GM21360 (cell line): ENCODE data around the gene EIF3K.
A peak's percentile ranks its signal among the peaks of the same experiment; 100 is the strongest.
"Not testable (repeated sequence)": the region's sequence is repeated elsewhere in the genome, so short reads cannot be mapped to it uniquely, and the experiment has no call there.

Experiments
- ATAC-seq: cut with Tn5 transposase; IDR thresholded peaks from one replicate; pipeline ENCODE4 v1.9.1; 2021; ENCODE audit warnings: mild to moderate bottlenecking, moderate library complexity; ENCODE audit not compliant: unreplicated experiment

Gene EIF3K, protein sequence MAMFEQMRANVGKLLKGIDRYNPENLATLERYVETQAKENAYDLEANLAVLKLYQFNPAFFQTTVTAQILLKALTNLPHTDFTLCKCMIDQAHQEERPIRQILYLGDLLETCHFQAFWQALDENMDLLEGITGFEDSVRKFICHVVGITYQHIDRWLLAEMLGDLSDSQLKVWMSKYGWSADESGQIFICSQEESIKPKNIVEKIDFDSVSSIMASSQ

DNA sequence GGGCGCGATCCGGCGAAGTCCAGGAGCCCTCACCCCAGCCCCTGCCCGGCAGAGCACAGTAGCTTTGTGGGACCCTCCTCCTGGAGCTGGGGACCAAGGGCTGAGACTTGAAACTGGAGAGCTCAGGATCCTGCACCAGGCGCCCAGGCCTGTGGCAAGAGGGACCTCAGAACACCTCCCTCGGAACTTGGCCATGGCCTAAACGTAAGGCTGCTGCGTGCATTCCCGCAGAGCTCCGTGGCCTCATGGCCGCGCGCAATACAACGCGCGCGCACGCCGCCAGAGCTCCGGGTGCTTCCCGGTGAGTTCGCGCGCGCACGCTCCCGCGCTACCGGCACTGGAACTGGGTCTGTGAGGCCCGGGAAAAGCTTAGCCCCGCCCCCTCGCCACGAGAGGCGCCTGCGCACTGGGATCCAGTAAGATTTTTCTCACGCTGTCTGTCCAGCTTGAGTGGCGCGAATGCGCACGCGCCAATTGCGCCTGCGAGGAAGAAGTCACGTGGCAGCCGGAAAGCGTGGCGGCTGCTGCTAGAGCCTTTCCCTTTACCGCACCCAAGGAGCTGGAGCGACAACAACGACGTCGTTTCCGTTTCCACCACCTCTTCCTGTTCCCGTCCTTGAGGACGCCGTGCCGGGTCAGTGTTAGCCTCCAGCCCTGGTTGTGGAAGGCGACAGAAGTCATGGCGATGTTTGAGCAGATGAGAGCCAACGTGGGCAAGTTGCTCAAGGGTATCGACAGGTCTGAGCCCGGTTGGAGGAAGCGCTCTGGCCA is at the start of gene EIF3K:
EIF3K (plus strand) TSS at position 599 of the 771 bp plus-strand sequence; CDS start at position 680, 81 bp downstream.
- ATAC-seq: peak; percentile 47

DNA sequence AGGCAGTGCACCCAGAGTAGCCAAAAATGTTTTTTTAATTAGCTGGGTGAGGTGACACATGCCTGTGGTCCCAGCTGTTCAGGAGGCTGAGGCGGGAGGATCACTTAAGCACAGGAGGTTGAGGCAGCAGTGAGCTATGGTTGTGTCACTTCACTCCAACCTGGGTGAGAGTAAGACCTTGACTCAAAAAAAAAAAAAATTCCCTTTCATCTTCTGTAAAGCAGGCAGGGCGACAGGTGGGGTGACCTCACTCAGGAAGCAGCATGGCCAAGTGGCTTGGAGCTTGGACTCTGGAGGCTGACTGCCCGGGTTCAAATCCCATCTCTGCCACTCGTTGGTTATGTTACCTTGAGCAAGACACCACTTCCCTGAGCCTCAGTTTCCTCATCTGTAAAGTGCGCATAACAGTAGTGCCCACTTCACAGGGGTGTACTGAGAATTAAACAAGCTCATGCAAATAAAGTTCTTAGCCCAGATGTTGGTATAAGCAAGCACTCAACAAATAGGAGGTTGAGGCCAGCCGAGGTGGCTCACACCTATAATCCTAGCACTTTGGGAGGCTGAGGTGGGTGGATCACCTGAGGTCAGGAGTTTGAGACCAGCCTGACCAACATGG is 49.5 kb upstream of the EIF3K start:
- ATAC-seq: no peak

DNA sequence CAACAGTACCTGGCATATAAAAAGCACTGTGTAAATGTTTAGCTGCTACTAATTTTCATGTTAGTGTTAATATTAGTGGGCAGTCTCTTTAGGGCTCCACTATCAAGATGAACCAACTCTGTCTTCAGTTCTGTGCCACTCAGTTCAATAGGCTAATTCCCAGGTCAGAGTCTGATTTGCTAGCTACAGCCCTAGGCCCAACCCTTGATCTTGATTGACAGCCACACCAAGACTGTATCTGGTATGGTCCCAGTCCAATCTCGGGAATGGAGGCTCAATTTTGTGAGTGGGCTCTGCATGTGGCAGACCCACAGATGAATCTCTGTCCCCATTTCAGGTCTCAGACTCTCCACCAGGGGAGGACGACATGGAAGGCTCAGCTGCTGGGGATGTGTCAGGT is 47.3 kb upstream of the EIF3K start:
- ATAC-seq: no peak

DNA sequence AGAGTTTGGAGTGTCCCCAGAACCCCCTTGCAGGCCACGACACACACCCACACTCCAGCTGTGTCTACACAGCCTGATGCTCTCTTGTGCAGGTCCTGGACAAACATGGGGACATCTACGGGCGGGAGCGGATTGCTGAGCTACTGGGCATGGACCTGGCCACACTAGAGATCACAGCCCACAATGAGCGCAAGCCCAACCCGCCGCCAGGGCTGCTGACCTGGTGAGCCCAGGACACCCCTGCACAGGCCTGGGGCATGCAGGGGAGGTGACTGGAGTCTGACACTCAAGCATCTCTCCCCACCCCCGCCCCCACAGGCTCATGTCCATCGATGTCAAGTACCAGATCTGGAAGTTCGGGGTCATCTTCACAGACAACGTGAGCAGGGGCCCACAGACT is 41.2 kb upstream of the EIF3K start:
- ATAC-seq: no peak

DNA sequence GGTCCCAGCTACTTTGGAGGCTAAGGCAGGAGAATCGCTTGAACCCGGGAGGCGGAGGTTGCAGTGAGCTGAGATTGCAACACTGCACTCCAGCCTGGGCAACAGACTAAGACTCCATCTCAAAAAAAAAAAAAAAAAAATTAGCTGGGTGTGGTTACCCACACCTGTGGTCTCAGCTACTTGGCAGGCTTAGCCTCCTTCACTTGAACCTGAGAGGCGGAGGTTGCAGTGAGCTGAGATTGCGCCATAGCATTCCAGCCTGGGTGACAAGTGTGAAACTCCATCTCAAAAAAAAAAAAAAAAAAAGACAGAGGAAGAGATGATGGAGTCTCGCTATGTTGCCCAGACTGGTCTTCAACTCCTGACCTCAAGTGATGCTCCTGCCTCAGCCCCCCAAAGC is 39.7 kb upstream of the EIF3K start:
- not testable (repeated sequence) for ATAC-seq

DNA sequence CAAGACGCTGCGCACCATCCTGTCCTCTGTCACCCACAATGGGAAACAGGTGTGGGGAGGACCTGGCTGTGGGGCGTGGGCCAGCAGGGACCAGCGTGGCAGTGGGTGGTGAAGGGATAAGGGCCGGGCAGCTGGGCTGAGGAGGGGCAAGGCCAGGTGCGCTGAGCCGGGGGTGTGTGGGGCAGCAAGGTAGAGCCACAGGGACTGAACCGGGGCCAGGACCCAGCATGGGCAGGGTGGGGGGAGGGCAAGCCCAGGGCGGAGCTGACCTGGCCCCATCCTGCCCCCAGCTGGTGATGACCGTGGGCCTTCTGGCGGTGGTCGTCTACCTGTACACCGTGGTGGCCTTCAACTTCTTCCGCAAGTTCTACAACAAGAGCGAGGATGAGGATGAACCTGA is 38.9 kb upstream of the EIF3K start:
- ATAC-seq: no peak

DNA sequence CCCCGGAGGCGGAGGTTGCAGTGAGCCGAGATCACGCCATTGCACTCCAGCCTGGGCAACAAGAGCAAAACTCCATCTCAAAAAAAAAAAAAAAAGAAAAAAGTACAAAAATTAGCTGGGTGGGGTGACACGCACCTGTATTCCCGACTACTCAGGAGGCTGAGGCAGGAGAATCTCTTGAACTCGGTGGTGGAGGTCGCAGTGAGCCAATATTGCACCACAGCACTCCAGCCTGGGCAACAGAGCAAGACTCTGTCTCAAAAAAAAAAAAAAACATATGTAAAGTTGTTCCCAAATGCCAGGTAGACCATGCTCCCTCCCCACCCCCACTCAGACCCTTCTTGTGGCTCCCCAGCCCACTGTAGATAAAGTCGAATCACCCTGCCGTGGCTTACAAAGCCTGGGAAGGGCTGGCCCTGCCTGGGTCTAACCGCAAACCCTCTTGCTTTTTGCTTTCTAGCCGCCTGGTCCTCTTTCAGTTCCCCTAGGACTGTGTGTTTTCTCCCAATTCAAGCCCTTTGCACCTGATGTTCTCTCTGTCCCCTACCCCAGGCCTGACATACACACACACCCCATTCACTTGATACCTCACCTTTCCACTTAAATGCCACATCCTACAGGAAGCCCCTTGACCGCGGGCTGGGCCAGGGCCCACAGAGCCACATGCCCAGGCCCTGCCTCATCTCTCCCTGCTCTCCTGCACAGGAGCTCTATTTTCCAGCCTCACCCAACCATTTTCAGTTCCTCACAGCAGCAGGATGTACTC is 35.6 kb upstream of the EIF3K start:
- ATAC-seq: no peak

DNA sequence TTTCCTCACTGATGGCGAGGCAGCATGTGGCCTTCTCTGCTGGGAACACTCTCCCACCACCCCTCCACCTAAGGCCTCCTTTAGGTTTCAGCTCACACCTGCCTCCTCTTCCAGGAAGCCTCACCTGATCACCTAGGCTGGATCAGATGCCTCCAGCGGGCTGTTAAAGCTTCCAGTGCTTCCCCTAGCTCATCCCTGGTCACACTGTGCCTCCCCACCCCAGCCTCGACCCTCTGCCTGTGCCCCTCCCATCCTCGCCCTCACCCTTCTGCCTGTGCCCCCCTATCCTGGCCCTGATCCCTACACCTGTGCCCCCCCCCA is 35.0 kb upstream of the EIF3K start:
- ATAC-seq: no peak

DNA sequence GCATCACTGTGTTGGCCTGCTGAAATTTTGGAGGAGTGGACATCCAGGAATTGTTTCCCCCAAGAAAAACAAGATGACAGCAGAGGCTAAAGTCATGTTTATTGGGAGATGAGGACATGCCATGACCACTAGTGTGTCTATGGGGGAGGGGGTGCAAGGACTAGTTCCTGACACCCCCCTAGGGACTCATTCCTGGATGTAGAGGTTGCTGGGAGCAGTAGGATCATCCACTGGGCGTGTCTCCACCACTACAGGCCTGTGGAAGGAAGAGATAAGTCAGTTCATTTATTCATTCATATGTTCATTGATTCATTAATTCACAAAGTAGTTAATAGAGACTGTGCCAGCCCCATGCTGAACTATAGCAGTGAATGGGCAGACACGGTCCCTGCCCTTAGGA is 31.4 kb upstream of the EIF3K start:
- ATAC-seq: no peak

DNA sequence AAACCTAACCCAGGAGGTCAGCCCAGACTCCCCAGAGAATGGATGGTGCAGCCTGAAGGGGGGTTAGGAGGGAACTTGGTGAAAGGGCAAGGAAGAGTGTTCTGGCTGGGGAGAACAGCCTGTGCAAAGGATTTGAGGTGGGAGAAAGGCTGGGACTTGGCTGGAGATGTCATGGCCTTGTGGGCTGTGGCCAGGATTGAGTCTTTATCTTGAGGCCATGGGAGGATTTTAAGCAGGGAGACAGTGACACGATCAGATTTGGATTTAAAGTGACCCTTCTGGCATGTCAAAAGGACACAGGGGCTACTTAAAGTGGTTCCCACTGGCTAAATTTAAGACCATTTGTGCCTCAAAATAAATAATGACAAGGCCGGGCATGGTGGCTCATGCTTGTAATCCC is 30.9 kb upstream of the EIF3K start:
- no peak for ATAC-seq

DNA sequence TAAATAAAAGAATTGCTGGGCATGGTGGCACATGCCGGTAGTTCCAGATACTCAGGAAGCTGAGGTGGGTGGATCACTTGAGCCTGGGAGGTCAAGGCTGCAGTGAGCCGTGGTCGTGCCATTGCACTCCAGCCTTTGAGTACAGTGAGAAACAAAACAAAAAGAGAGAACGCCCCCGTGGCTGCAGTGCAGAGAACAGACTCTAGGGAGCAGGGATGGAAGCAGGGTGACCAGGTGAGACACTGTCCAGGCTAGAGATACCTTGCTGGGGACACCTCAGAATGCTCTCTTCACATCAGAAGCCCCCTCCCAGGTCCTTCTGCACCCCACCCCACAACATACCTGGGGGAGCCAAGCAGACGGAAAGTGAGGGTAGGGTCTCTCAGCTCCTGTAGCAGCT is 26.0 kb upstream of the EIF3K start:
- no peak for ATAC-seq

DNA sequence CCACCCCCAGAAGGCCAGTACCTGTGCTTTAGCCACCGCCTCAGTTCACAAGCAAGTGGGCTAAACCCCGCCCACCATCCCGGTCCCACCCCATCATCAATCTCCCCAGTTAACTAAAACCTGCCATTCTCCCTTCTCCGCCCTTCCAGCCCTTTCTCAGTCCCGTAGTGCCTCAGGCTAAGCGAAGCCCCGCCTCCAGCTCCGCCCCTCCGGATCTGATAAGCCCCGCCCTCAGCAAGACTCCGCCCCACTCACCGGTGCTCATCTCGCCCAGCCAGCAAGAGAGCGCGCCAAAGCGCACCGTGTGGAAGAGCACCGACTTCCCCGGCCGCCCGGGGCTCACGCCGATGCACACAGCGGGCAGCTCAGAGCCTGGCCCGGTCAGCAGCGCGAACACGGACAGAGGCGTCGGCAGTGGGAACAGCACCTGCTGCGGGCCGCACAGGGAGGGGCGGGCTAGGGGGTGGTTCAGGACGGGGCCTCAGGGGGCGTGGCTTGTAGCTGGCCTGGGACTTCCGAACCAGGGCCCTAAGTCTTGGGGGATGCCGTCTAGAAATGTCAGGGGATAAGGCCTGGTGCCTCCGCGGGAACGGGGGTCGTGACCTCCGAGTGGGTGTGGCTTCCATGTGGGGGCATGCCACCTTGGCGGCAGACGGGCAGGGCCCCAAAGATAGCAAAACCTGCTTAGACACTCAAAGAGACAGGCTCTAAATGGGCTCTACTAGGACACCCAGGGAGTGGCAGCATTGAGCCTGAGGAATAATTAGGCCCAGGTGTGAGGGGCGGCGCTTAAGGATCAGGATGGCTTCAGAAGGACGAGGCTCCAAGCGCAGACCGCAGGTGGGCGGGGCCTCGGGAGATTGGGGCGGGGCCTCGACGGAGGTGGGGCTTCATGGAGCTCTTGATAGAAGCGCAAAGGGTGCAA is 22.7 kb upstream of the EIF3K start:
- ATAC-seq: no peak

DNA sequence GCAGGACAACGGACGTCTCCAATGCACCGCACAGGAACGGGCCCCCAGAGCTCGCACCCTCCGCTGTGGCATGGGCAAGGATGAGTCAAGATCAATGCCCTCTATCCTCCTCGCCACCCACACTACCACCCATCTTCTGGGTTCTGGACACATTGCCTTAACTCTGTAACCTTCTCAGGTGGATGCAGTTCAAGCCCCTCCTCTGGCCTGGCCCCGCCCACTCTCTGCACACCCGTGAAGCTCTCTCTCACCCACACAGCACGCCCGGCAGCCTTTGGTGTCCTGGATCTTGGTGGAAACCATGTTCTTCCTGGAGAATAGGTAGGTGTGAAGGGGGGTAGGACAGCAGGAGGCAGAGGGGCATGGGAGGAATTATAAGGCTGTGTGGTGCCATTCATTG is 21.9 kb upstream of the EIF3K start:
- ATAC-seq: no peak

DNA sequence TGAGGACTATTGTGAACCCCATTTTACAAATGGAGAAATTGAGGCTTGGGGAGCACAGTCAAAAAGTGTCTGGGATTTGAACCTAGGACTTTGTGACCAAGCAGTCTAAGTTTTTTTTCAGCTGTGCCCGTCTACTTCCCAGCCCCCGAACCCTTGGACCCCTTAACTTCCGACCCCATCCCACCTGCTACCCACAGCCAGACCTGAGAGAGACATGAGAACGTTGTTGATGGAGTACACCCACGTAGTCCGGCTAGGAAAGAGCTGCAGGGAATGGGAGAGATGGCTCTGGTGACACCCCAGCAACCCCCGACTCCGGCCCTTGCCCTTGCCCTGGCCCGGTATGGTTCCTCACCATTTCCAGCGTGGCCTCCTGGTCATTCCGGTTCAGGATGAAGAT is 19.3 kb upstream of the EIF3K start:
- ATAC-seq: no peak

DNA sequence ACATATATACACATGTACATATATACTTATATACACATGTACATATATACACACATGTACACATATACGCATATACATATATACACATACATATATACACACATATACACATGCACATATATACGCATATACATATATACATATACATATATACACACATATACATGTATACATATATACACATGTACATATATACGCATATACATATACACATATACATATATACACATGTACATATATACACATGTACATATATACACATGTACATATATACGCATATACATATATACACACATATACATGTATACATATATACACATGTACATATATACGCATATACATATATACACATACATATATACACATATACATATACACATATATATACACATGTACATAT is 16.1 kb upstream of the EIF3K start:
- not testable (repeated sequence) for ATAC-seq

DNA sequence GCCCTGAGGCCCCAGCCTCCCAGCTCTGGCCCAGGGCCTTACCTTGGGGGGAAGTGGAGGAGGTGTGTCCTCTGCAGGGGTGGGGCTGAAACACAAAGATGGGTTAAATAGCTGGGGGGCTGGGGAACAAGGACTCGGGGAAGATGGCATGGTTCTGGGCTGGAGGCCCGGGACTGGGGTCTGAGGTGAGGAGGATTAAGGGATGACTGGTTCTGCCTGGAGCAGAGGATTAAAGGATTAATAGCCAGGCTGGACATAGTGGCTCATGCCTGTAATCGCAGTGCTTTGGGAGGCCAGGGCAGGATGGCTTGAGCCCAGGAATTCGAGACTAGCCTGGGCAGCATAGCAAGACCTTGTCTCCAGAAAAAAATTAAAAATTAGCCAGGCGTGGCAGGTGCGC is 12.9 kb upstream of the EIF3K start:
- no peak for ATAC-seq

DNA sequence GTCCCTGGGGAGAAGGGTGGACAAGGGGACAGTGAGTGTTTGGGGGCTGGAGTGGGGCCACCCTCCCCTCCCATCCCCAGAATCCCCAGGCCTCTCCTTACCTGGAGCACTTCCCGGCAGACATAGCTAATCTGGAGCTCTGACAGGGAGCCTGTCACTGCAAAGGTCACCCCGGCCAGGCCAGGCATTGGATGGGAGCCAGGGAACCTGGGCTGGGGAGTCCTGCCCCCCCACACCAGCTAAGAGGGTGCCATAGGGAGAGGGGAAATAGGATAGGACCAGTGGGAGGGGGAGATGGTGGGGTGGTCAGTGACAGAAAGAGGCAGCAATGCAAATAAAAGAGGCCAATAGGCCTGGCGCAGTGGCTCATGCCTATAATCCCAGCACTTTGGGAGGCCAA is 4.7 kb upstream of the EIF3K start:
- no peak for ATAC-seq

DNA sequence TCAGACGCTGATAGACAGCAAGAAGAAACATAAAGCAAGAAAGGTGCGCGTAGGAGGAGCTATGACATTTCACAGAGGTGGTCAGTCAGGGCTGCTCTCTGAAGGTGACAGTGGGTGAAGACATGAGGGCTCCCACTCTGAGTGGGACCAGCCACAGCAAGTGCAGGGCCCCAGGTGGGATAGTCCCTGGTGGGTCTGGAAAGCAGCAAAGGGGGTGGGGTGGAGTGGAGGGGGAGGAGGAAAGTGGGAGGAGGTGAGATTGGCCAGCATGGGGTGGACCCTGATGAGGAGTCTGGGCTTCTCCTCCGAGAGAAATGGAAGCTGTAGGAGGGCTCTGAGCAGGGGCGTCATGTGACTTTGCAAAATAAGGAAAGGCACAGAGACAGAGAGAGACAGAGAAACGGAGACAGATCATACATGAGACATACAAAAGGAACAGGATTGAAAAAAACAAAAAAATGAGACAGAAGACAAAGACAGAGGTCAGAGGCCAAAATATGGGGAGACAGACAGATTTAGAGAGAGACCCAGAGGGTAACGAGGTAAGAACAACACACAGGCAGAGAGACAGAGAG is 3.9 kb upstream of the EIF3K start:
- ATAC-seq: no peak

DNA sequence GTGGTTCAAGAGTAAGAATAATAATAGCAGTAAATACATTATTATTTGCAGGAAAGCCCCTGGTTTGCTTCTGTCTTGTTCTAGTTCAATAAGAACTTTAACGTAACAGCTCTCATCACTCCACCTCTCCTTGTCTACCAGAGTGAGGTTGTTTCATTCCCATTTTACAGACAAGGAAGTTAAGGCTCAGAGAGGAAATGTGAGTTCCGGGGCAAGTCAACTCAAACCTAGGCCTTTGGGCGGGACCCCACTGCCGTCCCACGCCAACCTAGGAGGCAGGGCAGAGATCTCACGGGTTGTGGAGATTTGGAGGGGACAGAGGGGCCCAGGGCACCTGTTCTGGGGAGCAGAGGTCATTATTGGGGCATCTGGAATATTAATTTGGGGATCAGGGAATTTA is 2.7 kb upstream of the EIF3K start:
- no peak for ATAC-seq

DNA sequence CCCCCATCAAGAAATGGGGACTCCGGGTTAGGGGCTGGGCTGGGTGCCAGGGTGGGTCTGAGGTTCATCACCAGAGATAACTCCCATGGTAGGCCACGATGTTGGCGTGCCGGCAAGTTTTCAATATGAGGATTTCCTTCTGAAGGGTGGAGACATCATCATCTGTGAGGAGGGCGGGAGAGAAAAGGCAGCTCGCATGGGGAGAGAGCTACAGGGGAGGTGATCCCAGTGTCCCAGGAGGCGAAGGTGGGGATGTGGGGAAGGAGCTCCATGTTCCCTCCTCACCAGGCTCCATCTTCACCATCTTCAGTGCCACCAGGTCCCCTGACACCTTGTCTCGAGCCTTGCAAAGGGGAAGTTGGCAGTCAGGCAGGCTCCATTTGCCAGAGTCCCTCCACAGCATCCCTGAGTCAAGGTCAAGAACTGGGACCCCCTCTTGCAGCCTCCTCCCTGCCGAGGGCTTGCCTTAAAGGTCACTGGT is 1.7 kb upstream of the EIF3K start:
- ATAC-seq: no peak
